ENCODE data around the gene SPOCK3.
"Not testable (repeated sequence)": the region's sequence is repeated elsewhere in the genome, so short reads cannot be mapped to it uniquely, and the experiment has no call there.

The SPOCK3 gene

GRCh38 chr4:166823848-166824247 is 410.4 kb downstream of the SPOCK3 start:
- no peak for DNase-seq (ENCODE audit: low read depth, low spot score)

GRCh38 chr4:166823126-166823525 is 411.2 kb downstream of the SPOCK3 start:
- DNase-seq (ENCODE audit: low read depth, low spot score) = no peak

- DNase-seq (ENCODE audit: low read depth, low spot score) = no peak
These were observed 411.9 kb downstream of the SPOCK3 start for GRCh38 chr4:166822386-166822785.

GRCh38 chr4:166816890-166817289 is 417.4 kb downstream of the SPOCK3 start:
- no peak for DNase-seq (ENCODE audit: low read depth, low spot score)

- DNase-seq (ENCODE audit: low read depth, low spot score) = no peak
These were observed 425.9 kb downstream of the SPOCK3 start for GRCh38 chr4:166808380-166808779.

- no peak for DNase-seq (ENCODE audit: low read depth, low spot score)
These were observed 431.9 kb downstream of the SPOCK3 start for GRCh38 chr4:166802346-166802745.

- DNase-seq (ENCODE audit: low read depth, low spot score) = no peak
These were observed 436.2 kb downstream of the SPOCK3 start for GRCh38 chr4:166798126-166798525.

- no peak for DNase-seq (ENCODE audit: low read depth, low spot score)
These were observed 456.5 kb downstream of the SPOCK3 start for GRCh38 chr4:166777760-166778159.

- no peak for DNase-seq (ENCODE audit: low read depth, low spot score)
These were observed 471.3 kb downstream of the SPOCK3 start for GRCh38 chr4:166763018-166763417.

GRCh38 chr4:166741742-166742141 is 492.6 kb downstream of the SPOCK3 start:
- no peak for DNase-seq (ENCODE audit: low read depth, low spot score)

- not testable (repeated sequence) for DNase-seq (ENCODE audit: low read depth, low spot score)
These were observed 495.1 kb downstream of the SPOCK3 start for GRCh38 chr4:166739215-166739614.

GRCh38 chr4:166737430-166737829 is 496.9 kb downstream of the SPOCK3 start:
- no peak for DNase-seq (ENCODE audit: low read depth, low spot score)

- no peak for DNase-seq (ENCODE audit: low read depth, low spot score)
These were observed 498.7 kb downstream of the SPOCK3 start for GRCh38 chr4:166735553-166735952.

- no peak for DNase-seq (ENCODE audit: low read depth, low spot score)
These were observed 499.5 kb downstream of the SPOCK3 start for GRCh38 chr4:166734797-166735196.

- no peak for DNase-seq (ENCODE audit: low read depth, low spot score)
These were observed 500.6 kb downstream of the SPOCK3 start for GRCh38 chr4:166733686-166734085.

- DNase-seq (ENCODE audit: low read depth, low spot score) = no peak
These were observed 507.5 kb downstream of the SPOCK3 start for GRCh38 chr4:166726832-166727231.

GRCh38 chr4:166724369-166724768 is 509.9 kb downstream of the SPOCK3 start:
- DNase-seq (ENCODE audit: low read depth, low spot score) = no peak

GRCh38 chr4:166723532-166724140 is 510.7 kb downstream of the SPOCK3 start:
- DNase-seq (ENCODE audit: low read depth, low spot score) = no peak

- not testable (repeated sequence) for DNase-seq (ENCODE audit: low read depth, low spot score)
These were observed 518.3 kb downstream of the SPOCK3 start for GRCh38 chr4:166715748-166716713.

- no peak for DNase-seq (ENCODE audit: low read depth, low spot score)
These were observed 533.7 kb downstream of the SPOCK3 start for GRCh38 chr4:166700592-166700991.

- no peak for DNase-seq (ENCODE audit: low read depth, low spot score)
These were observed 545.5 kb downstream of the SPOCK3 start for GRCh38 chr4:166688835-166689234.

GRCh38 chr4:166687828-166688227 is 546.5 kb downstream of the SPOCK3 start:
- no peak for DNase-seq (ENCODE audit: low read depth, low spot score)

Measured in smooth muscle cell of the brain vasculature (primary cell).